ENCODE results near the gene SCAMP4. TPM values are rescaled to one million over a fixed set of nuclear protein-coding genes. Genes with fewer than 3 reads are reported as not detected.
A peak's percentile ranks its signal among the peaks of the same experiment; 100 is the strongest.

The SCAMP4 gene
- total and polyA plus RNA-seq, 9 of the 15 experiments (the other 6 are each of a cell fraction or from before 2014, with no cell fraction given) = 0.81 to 45.9 (median 12.8) TPM

DNA sequence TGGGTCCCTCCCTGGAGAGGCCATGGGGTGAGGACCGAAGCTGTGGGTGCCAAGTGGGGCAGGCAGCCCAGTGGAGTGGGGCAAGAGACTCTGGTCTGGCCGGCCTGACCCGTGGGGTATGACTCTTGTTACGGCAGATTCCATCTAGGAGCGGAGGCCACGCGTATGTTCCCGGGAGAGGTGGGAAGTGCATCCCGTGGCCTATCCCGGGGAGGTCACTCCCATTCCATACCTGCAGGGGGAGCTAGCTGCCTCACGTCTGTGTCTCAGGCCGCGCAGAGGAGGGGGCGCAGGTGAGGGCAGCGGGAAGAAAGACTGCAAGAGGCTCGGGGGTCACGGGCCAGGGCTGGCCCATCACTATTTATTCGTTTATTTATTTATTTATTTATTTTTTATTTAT, 40.7 kb downstream of the SCAMP4 start:
- no peak overlapping the region for H3K27ac ChIP-seq (ENCODE audit: extremely low read depth, low read depth, low read length)
- BruUV-seq (replicated peaks) = no TSS peak
- H3K4me2 ChIP-seq (ENCODE audit: insufficient read depth, low read length) = no peak overlapping the region
- peaks cover 5% of the 10 kb centered on the region for H3K9me1 ChIP-seq (ENCODE audit: control insufficient read depth, insufficient read depth, low read length)
- H3K27me3 ChIP-seq (ENCODE audit: control insufficient read depth in 2 of 2, insufficient read depth in 2 of 2, low read length in 2 of 2) = no peaks in the 10 kb centered on the region
- peaks cover 10 to 64% of the 10 kb centered on the region in 2 experiments for H3K4me1 ChIP-seq (replicated peaks in 1 of 2; ENCODE audit: control insufficient read depth in 2 of 2, insufficient read depth in 2 of 2, low read length in 2 of 2)
- peak; percentile 50 to 58 (median 57) for DNase-seq (ENCODE audit: extremely low read depth in 1 of 4, low spot score in 3 of 4)
- no peak overlapping the region for H2AFZ ChIP-seq (ENCODE audit: low read depth, low read length)
- H3K4me3 ChIP-seq = no peak overlapping the region
- H3K9me3 ChIP-seq (replicated peaks; ENCODE audit: control insufficient read depth, insufficient read depth, low read depth, low read length) = no peaks in the 10 kb centered on the region
- peak; percentile 68 for FAIRE-seq
- 57% methylated on average over 15 of the region's 18 CpGs for WGBS (ENCODE audit: insufficient coverage, low coverage, missing lambda C conversion rate)
- peak; percentile 53 for ATAC-seq
- peaks cover 38% of the 10 kb centered on the region; the same call in 2 of the 3 replicates for H3K36me3 ChIP-seq (ENCODE audit: control insufficient read depth, insufficient read depth, low read length)
- ChIA-PET CTCF (ENCODE audit: low intra/inter-chr PET ratio) (interaction anchor here (0.9 kb wide), 1 partner anchor 122 kb away, joined by 3 read pairs; no protein-coding TSS in a partner anchor), POLR2A (interaction anchor here (0.5 kb wide), 1 partner anchor 113 kb away, joined by 3 read pairs; no protein-coding TSS in a partner anchor)
- H3K79me2 ChIP-seq (ENCODE audit: control insufficient read depth, insufficient read depth, low read length) = peaks cover 90% of the 10 kb centered on the region
- H3K9ac ChIP-seq (ENCODE audit: insufficient read depth in 1 of 2, low read depth in 2 of 2, low read length in 2 of 2) = no peak overlapping the region
- in situ Hi-C loops (cut with MboI) = no loop called here
- intact Hi-C loops (cut with micrococcal nuclease) = no loop called here
- peaks cover 40% of the 10 kb centered on the region for H4K20me1 ChIP-seq (replicated peaks; ENCODE audit: control insufficient read depth, insufficient read depth, low read length)
- TF ChIP-seq CHD1 (IDR thresholded peaks at IDR 0.05; ENCODE audit: low read length) = no peak
- TF ChIP-seq, protein P1, sequence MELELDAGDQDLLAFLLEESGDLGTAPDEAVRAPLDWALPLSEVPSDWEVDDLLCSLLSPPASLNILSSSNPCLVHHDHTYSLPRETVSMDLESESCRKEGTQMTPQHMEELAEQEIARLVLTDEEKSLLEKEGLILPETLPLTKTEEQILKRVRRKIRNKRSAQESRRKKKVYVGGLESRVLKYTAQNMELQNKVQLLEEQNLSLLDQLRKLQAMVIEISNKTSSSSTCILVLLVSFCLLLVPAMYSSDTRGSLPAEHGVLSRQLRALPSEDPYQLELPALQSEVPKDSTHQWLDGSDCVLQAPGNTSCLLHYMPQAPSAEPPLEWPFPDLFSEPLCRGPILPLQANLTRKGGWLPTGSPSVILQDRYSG (tag; conservative IDR thresholded peaks at IDR 0.05; ENCODE audit: low read depth) = no peak
- TF ChIP-seq RFX7 (CRISPR knock-in tag; IDR thresholded peaks at IDR 0.05) = no peak
- TF ChIP-seq, protein P2, sequence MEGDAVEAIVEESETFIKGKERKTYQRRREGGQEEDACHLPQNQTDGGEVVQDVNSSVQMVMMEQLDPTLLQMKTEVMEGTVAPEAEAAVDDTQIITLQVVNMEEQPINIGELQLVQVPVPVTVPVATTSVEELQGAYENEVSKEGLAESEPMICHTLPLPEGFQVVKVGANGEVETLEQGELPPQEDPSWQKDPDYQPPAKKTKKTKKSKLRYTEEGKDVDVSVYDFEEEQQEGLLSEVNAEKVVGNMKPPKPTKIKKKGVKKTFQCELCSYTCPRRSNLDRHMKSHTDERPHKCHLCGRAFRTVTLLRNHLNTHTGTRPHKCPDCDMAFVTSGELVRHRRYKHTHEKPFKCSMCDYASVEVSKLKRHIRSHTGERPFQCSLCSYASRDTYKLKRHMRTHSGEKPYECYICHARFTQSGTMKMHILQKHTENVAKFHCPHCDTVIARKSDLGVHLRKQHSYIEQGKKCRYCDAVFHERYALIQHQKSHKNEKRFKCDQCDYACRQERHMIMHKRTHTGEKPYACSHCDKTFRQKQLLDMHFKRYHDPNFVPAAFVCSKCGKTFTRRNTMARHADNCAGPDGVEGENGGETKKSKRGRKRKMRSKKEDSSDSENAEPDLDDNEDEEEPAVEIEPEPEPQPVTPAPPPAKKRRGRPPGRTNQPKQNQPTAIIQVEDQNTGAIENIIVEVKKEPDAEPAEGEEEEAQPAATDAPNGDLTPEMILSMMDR (IDR thresholded peaks at IDR 0.05 in 2 of 3, conservative IDR thresholded peaks at IDR 0.05 in 1 of 3; ENCODE audit: insufficient read depth in 2 of 3, low read depth in 1 of 3, low read length in 3 of 3) = peak; percentile 59 to 73 (median 67); a peak in 5 of 6 replicates
- TF ChIP-seq, protein P3, sequence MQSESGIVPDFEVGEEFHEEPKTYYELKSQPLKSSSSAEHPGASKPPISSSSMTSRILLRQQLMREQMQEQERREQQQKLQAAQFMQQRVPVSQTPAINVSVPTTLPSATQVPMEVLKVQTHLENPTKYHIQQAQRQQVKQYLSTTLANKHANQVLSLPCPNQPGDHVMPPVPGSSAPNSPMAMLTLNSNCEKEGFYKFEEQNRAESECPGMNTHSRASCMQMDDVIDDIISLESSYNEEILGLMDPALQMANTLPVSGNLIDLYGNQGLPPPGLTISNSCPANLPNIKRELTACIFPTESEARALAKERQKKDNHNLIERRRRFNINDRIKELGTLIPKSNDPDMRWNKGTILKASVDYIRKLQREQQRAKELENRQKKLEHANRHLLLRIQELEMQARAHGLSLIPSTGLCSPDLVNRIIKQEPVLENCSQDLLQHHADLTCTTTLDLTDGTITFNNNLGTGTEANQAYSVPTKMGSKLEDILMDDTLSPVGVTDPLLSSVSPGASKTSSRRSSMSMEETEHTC (IDR thresholded peaks at IDR 0.05) = no peak
- TF ChIP-seq ELF2 (CRISPR knock-in tag; IDR thresholded peaks at IDR 0.05) = no peak
- TF ChIP-seq, protein P4, sequence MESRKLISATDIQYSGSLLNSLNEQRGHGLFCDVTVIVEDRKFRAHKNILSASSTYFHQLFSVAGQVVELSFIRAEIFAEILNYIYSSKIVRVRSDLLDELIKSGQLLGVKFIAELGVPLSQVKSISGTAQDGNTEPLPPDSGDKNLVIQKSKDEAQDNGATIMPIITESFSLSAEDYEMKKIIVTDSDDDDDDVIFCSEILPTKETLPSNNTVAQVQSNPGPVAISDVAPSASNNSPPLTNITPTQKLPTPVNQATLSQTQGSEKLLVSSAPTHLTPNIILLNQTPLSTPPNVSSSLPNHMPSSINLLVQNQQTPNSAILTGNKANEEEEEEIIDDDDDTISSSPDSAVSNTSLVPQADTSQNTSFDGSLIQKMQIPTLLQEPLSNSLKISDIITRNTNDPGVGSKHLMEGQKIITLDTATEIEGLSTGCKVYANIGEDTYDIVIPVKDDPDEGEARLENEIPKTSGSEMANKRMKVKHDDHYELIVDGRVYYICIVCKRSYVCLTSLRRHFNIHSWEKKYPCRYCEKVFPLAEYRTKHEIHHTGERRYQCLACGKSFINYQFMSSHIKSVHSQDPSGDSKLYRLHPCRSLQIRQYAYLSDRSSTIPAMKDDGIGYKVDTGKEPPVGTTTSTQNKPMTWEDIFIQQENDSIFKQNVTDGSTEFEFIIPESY (CRISPR knock-in tag; IDR thresholded peaks at IDR 0.05) = peak; percentile 95
- no peak for TF ChIP-seq OTX1 (CRISPR knock-in tag; IDR thresholded peaks at IDR 0.05)
- no peak for TF ChIP-seq ZNF274 (IDR thresholded peaks at IDR 0.05; ENCODE audit: borderline replicate concordance, low read depth, low read length)
- TF ChIP-seq, protein P5, sequence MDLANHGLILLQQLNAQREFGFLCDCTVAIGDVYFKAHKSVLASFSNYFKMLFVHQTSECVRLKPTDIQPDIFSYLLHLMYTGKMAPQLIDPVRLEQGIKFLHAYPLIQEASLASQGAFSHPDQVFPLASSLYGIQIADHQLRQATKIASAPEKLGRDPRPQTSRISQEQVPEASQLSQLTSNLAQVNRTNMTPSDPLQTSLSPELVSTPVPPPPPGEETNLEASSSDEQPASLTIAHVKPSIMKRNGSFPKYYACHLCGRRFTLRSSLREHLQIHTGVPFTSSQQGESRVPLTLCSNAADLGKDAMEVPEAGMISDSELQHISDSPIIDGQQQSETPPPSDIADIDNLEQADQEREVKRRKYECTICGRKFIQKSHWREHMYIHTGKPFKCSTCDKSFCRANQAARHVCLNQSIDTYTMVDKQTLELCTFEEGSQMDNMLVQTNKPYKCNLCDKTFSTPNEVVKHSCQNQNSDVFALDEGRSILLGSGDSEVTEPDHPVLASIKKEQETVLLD (IDR thresholded peaks at IDR 0.05) = 0 out of 2 replicates have a peak, but pooled peaks have one; percentile 44
- no peak for TF ChIP-seq TFAM (CRISPR knock-in tag; conservative IDR thresholded peaks at IDR 0.05)
- no peak for TF ChIP-seq BACH1 (tag; IDR thresholded peaks at IDR 0.05)
- TF ChIP-seq CEBPB (tag; IDR thresholded peaks at IDR 0.05) = no peak
- no peak for TF ChIP-seq PHF21A (IDR thresholded peaks at IDR 0.05; ENCODE audit: borderline replicate concordance, low read depth)
- TF ChIP-seq XRCC4 (IDR thresholded peaks at IDR 0.05; ENCODE audit: extremely low read depth, insufficient read depth, insufficient read length) = no peak

Measured in K562 (cell line).